Fibroblast of lung (primary cell): ENCODE measurements around the gene HLA-C. TPM values are rescaled to one million over a fixed set of nuclear protein-coding genes. Genes with fewer than 3 reads are reported as not detected.

Experiments
- DNase-seq, 2 donors: peaks; one replicate each; pipeline versions ENCODE4 v3.0.0 to v3.0.0-alpha.2; 2010; ENCODE audit warnings: low read depth in 2 of 2
- H2AFZ ChIP-seq: 2 replicates; pipeline ENCODE4 v1.5.1; 2012; ENCODE audit warnings: low read length, control low read depth, inconsistent platforms
- H3K27ac ChIP-seq: 2 replicates; pipeline ENCODE4 v1.5.1; 2011; ENCODE audit warnings: low read length, control low read depth; ENCODE audit not compliant: insufficient read depth
- H3K27me3 ChIP-seq: 2 replicates; pipeline ENCODE4 v1.5.1; 2011; ENCODE audit warnings: mild to moderate bottlenecking, low read length; ENCODE audit not compliant: control insufficient read depth, insufficient read depth
- H3K36me3 ChIP-seq: 2 replicates; pipeline ENCODE4 v1.5.1; 2011; ENCODE audit warnings: low read length; ENCODE audit not compliant: control insufficient read depth, insufficient read depth
- H3K4me1 ChIP-seq: 2 replicates; pipeline ENCODE4 v1.5.1; 2011; ENCODE audit warnings: low read length; ENCODE audit not compliant: control insufficient read depth, insufficient read depth; ENCODE audit errors: extremely low read depth
- H3K4me2 ChIP-seq: 2 replicates; pipeline ENCODE4 v1.5.1; 2011; ENCODE audit warnings: low read length, control low read depth; ENCODE audit not compliant: insufficient read depth; ENCODE audit errors: extremely low read depth
- H3K4me3 ChIP-seq, 4 experiments: fragments of 200-600 bp in 1 of 4; sonication (generic) in 1 of 4; replicated peaks in 1 of 4; 2 replicates each; pipeline ENCODE4 v1.5.1; 2011 to 2016; ENCODE audit warnings: low read length in 4 of 4, low read depth in 3 of 4, mild to moderate bottlenecking in 3 of 4, control low read depth in 2 of 4, inconsistent platforms in 1 of 4, mixed read lengths in 1 of 4; ENCODE audit not compliant: insufficient read depth in 1 of 4; ENCODE audit errors: control extremely low read depth in 1 of 4
- H3K79me2 ChIP-seq: 2 replicates; pipeline ENCODE4 v1.5.1; 2012; ENCODE audit warnings: mild to moderate bottlenecking, low read length, inconsistent platforms; ENCODE audit not compliant: control insufficient read depth, insufficient read depth
- H3K9ac ChIP-seq: 2 replicates; pipeline ENCODE4 v1.5.1; 2011; ENCODE audit warnings: mild to moderate bottlenecking, low read length, control low read depth; ENCODE audit not compliant: insufficient read depth
- H3K9me3 ChIP-seq: 2 replicates; pipeline ENCODE4 v1.5.1; 2012; ENCODE audit warnings: low read depth, low read length; ENCODE audit not compliant: control insufficient read depth, insufficient read depth
- H4K20me1 ChIP-seq: 2 replicates; pipeline ENCODE4 v1.5.1; 2011; ENCODE audit warnings: low read length; ENCODE audit not compliant: control insufficient read depth, insufficient read depth; ENCODE audit errors: extremely low read depth
- CTCF ChIP-seq, 2 donors: IDR thresholded peaks in 1 of 2; conservative IDR thresholded peaks in 1 of 2; 1 replicate in 1 of 2; 2 replicates in 1 of 2; pipeline ENCODE4 v1.5.1; 2011 to 2012; ENCODE audit warnings: low read length in 2 of 2, control low read depth in 1 of 2, inconsistent platforms in 1 of 2, low read depth in 1 of 2, mild to moderate bottlenecking in 1 of 2
- EZH2 ChIP-seq: IDR thresholded peaks from 2 replicates; pipeline ENCODE4 v1.5.1; 2012; ENCODE audit warnings: low read length, control low read depth, mild to moderate bottlenecking; ENCODE audit errors: missing control alignments
- polyA plus RNA-seq, 2 donors: library from polyadenylated mRNA; depleted of rRNA in 1 of 2; stranded (reverse) in 1 of 2; unstranded in 1 of 2; fragments of >200 nt; gene quantifications; 2 replicates each; pipeline ENCODE4 v1.2.1, GENCODE V29; 2011 to 2012; ENCODE audit warnings: missing spikeins in 1 of 2
- total RNA-seq: library from RNA; depleted of rRNA; stranded (reverse); fragments of >200 nt; gene quantifications from 2 replicates; pipeline ENCODE4 v1.2.1, GENCODE V29; 2014

Gene HLA-C
- total and polyA plus RNA-seq, 2 donors (not counting 1 experiment from before 2014, with no cell fraction given): 193 to 274 TPM

- no peaks in the 10 kb centered on the region for H3K9me3 ChIP-seq
- no peak overlapping the region for H3K4me2 ChIP-seq
- no peaks in the 10 kb centered on the region for H3K4me1 ChIP-seq
- H3K27me3 ChIP-seq: no peaks in the 10 kb centered on the region
- no peak overlapping the region for H3K27ac ChIP-seq
- H3K9ac ChIP-seq: no peak overlapping the region
- no peak overlapping the region for H2AFZ ChIP-seq
- no peak overlapping the region for H3K4me3 ChIP-seq
- DNase-seq: no peak
- no peaks in the 10 kb centered on the region for H4K20me1 ChIP-seq
- peaks cover 5% of the 10 kb centered on the region for H3K36me3 ChIP-seq
- TF ChIP-seq CTCF (conservative IDR thresholded peaks at IDR 0.05 in 1 of 2, IDR thresholded peaks at IDR 0.05 in 1 of 2; ENCODE audit: low read depth in 1 of 2, low read length in 2 of 2): no peak
- TF ChIP-seq EZH2: no peak
- H3K79me2 ChIP-seq: peaks cover 6% of the 10 kb centered on the region
These were observed 3.1 kb downstream of the HLA-C start for GRCh38 chr6:31268836-31269235.

GRCh38 chr6:31268369-31268765 lies 3.5 kb downstream of the HLA-C start:
- TF ChIP-seq CTCF (conservative IDR thresholded peaks at IDR 0.05 in 1 of 2, IDR thresholded peaks at IDR 0.05 in 1 of 2; ENCODE audit: low read depth in 1 of 2, low read length in 2 of 2): no peak
- TF ChIP-seq EZH2: no peak
- H3K4me3 ChIP-seq: no peak overlapping the region
- no peak overlapping the region for H3K27ac ChIP-seq
- H3K9ac ChIP-seq: no peak overlapping the region
- no peaks in the 10 kb centered on the region for H3K27me3 ChIP-seq
- no peak overlapping the region for H3K4me2 ChIP-seq
- H2AFZ ChIP-seq: no peak overlapping the region
- H4K20me1 ChIP-seq: no peaks in the 10 kb centered on the region
- H3K36me3 ChIP-seq: peaks cover 5% of the 10 kb centered on the region
- DNase-seq: no peak
- no peaks in the 10 kb centered on the region for H3K9me3 ChIP-seq
- H3K4me1 ChIP-seq: no peaks in the 10 kb centered on the region
- peaks cover 6% of the 10 kb centered on the region for H3K79me2 ChIP-seq

- H3K4me3 ChIP-seq: no peak overlapping the region
- no peaks in the 10 kb centered on the region for H3K9me3 ChIP-seq
- H3K79me2 ChIP-seq: peaks cover 6% of the 10 kb centered on the region
- H3K27ac ChIP-seq: no peak overlapping the region
- H3K27me3 ChIP-seq: no peaks in the 10 kb centered on the region
- TF ChIP-seq EZH2 (no peak), CTCF (conservative IDR thresholded peaks at IDR 0.05 in 1 of 2, IDR thresholded peaks at IDR 0.05 in 1 of 2; ENCODE audit: low read depth in 1 of 2, low read length in 2 of 2) (no peak)
- H4K20me1 ChIP-seq: no peaks in the 10 kb centered on the region
- no peak overlapping the region for H3K4me2 ChIP-seq
- H3K36me3 ChIP-seq: peaks cover 5% of the 10 kb centered on the region
- no peak overlapping the region for H3K9ac ChIP-seq
- no peak overlapping the region for H2AFZ ChIP-seq
- no peak for DNase-seq
- H3K4me1 ChIP-seq: no peaks in the 10 kb centered on the region
These were observed 4.1 kb downstream of the HLA-C start for GRCh38 chr6:31267651-31268368.
